CMK (cell line): ENCODE data around the gene C11orf68.
"Not testable (repeated sequence)": the region's sequence is repeated elsewhere in the genome, so short reads cannot be mapped to it uniquely, and the experiment has no call there.

Source experiments
- DNase-seq: peaks from one replicate; pipeline ENCODE4 v3.0.0-alpha.2; 2010; ENCODE audit warnings: low read depth

C11orf68 gene

GRCh38 chr11:65915101-65915820, 3.6 kb downstream of the C11orf68 start:
- DNase-seq, result no peak

GRCh38 chr11:65912845-65913244, 6.0 kb downstream of the C11orf68 start:
- no peak for DNase-seq

GRCh38 chr11:65911682-65912568, 6.9 kb downstream of the C11orf68 start:
- DNase-seq, result no peak

GRCh38 chr11:65907878-65908277, 11.0 kb downstream of the C11orf68 start:
- DNase-seq, result no peak

- DNase-seq, result no peak
These were observed 12.3 kb downstream of the C11orf68 start for GRCh38 chr11:65906602-65907001.

GRCh38 chr11:65903715-65904114, 15.1 kb downstream of the C11orf68 start:
- no peak for DNase-seq

GRCh38 chr11:65903068-65903481, 15.8 kb downstream of the C11orf68 start:
- DNase-seq, result no peak

GRCh38 chr11:65900899-65901180, 18.0 kb downstream of the C11orf68 start:
- DNase-seq, result no peak

- DNase-seq, result peak; percentile 91
These were observed 18.6 kb downstream of the C11orf68 start, which contains the start of gene FOSL1 for GRCh38 chr11:65900125-65900898. Gene FOSL1 (minus strand): TSS chr11:65900388. CDS start chr11:65900339, 49 bp downstream.

- DNase-seq, result no peak
These were observed 19.3 kb downstream of the C11orf68 start for GRCh38 chr11:65899356-65900124.

- DNase-seq, result no peak
These were observed 20.1 kb downstream of the C11orf68 start for GRCh38 chr11:65898656-65899355.

- DNase-seq, result no peak
These were observed 21.8 kb downstream of the C11orf68 start for GRCh38 chr11:65897020-65897471.

GRCh38 chr11:65896034-65896999, 22.5 kb downstream of the C11orf68 start:
- DNase-seq, result no peak

GRCh38 chr11:65895482-65895981, 23.3 kb downstream of the C11orf68 start:
- no peak for DNase-seq

GRCh38 chr11:65894034-65894591, 24.7 kb downstream of the C11orf68 start:
- DNase-seq, result no peak

- DNase-seq, result no peak
These were observed 26.1 kb downstream of the C11orf68 start for GRCh38 chr11:65892661-65893317.

- not testable (repeated sequence) for DNase-seq
These were observed 26.7 kb downstream of the C11orf68 start for GRCh38 chr11:65892137-65892540.

GRCh38 chr11:65891219-65892136, 27.4 kb downstream of the C11orf68 start:
- no peak for DNase-seq
